Esophagus muscularis mucosa (tissue), 4 donors: ENCODE results near the gene KCNK4. TPM values are rescaled to one million over a fixed set of nuclear protein-coding genes. Genes with fewer than 3 reads are reported as not detected.

Experiments used
- DNase-seq: peaks from one replicate; pipeline ENCODE4 v3.0.0-alpha.2; 2017; ENCODE audit errors: extremely low spot score
- H3K27ac ChIP-seq, 4 donors: fragments of 200-600 bp; sonication (generic); replicated peaks in 1 of 4; 1 replicate in 3 of 4; 2 replicates in 1 of 4; pipeline ENCODE4 v1.5.1; 2016 to 2019; ENCODE audit warnings: mild to moderate bottlenecking in 1 of 4
- H3K27me3 ChIP-seq, 4 donors: fragments of 200-600 bp; sonication (generic); one replicate each; pipeline versions ENCODE4 v1.5.1 to v1.6.0; 2016 to 2019
- H3K36me3 ChIP-seq, 4 donors: fragments of 200-600 bp; sonication (generic); one replicate each; pipeline ENCODE4 v1.5.1; 2016 to 2019
- H3K4me1 ChIP-seq, 4 donors: fragments of 200-600 bp; sonication (generic); one replicate each; pipeline ENCODE4 v1.5.1; 2016 to 2019
- H3K4me3 ChIP-seq, 4 donors: fragments of 200-600 bp; sonication (generic); 1 replicate in 2 of 4; 2 replicates in 2 of 4; pipeline ENCODE4 v1.5.1; 2016 to 2019; ENCODE audit warnings: mild to moderate bottlenecking in 4 of 4, moderate library complexity in 1 of 4
- H3K9me3 ChIP-seq, 4 donors: fragments of 200-600 bp; sonication (generic); 1 replicate in 3 of 4; 2 replicates in 1 of 4; pipeline ENCODE4 v1.5.1; 2016 to 2019
- EP300 ChIP-seq: sonication (generic); formaldehyde crosslinking; IDR thresholded peaks from one replicate; pipeline ENCODE4 v1.6.1; 2017; ENCODE audit warnings: antibody characterized with exemption
- POLR2A ChIP-seq: fragments of 450-650 bp; IDR thresholded peaks from one replicate; pipeline ENCODE4 v1.6.1; 2017; ENCODE audit warnings: antibody characterized with exemption, moderate library complexity, mild to moderate bottlenecking, low read depth
- POLR2AphosphoS5 ChIP-seq, 2 donors: sonication (generic); formaldehyde crosslinking; IDR thresholded peaks; one replicate each; pipeline ENCODE4 v1.6.1; 2017; ENCODE audit warnings: antibody characterized with exemption in 2 of 2
- WGBS: methylation state at CpG from one replicate; pipeline ENCODE4 v1.1.5; 2018; 5-methylcytosine and 5-hydroxymethylcytosine counted together
- intact Hi-C: fragments of 100-400 bp; cut with DNase I; formaldehyde crosslinking; loops from one replicate; pipeline ENCODE4 v1.15.1; 2023
- total RNA-seq, 4 donors: library from RNA; depleted of rRNA; stranded (reverse); fragments of >200 nt; gene quantifications; one replicate each; pipeline versions ENCODE4 v1.1.0 to v1.2.1, GENCODE V29; 2016
- TF ChIP-seq, protein P1 (sequence below), 3 experiments: fragments of 200-600 bp in 2 of 3; fragments of 450-650 bp in 1 of 3; sonication (generic) in 2 of 3; IDR thresholded peaks; one replicate each; pipeline ENCODE4 v1.5.1; 2017 to 2019; ENCODE audit warnings: antibody characterized with exemption in 3 of 3, mild to moderate bottlenecking in 2 of 3, moderate library complexity in 1 of 3

KCNK4 gene
- total RNA-seq, 4 donors from 2014 or later, result not detected

DNA sequence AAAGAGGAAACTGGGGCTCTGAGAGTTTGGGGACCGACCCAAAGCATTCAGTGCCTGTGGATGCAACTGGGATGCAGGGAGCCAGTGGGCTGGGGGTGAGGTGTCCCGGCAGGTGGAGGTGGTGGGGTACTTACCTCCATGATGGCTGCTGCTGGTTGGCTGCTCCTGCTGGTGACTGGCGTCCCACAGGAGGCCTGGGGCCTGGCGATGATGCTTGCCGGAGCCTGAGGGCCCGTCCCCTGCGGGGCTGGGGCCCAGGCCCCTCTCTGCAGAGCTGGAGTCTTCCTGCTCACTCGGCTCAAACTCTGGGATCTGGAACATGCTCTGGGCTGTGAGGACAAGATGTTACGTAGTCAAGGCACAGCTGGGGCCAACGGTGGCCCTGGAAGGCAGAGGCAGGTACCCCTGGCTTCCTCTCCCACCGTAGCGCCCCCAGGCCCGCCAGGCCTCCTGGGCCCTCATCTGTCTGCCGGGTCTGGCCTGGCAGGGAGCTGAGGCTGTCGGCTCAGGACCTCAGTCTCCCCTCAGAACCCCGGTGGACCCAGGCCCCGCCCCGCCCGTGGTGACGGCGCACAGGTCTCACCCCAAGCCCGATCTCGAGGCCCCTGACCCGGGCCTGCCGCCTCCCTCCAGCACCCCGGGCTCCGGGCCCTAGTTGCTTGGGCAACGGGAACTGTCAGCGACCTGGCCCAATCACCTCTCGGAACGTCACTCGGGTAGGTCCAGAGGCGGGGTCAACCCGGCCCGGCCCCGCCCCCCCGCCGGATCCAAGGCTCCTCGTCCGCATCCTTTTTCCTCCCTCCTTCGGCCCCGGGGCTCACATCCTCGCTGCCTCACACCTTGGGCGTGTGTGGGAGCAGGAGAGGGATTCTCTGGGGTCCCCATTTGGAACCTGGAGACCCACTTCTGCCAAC lies 6.8 kb upstream of the KCNK4 start, which contains the start of gene BAD:
BAD (minus strand) TSS at position 618 of the 914 bp plus-strand sequence; CDS start at position 321, 297 bp downstream.
- Histone ChIP-seq H3K4me1 (peaks cover 29 to 58% (median 46%) of the 10 kb centered on the region in 4 donors), H3K9me3 (no peaks in the 10 kb centered on the region), H3K27ac (peak within 1 kb of the TSS; percentile 85 to 98 (median 98)), H3K4me3 (peak within 1 kb of the TSS; percentile 75 to 96 (median 88)), H3K27me3 (no peaks in the 10 kb centered on the region), H3K36me3 (peaks cover 0 to 35% (median 23%) of the 10 kb centered on the region in 4 donors)
- DNase-seq, result peak; percentile 99
- no peak for TF ChIP-seq EP300
- TF ChIP-seq POLR2AphosphoS5 (IDR thresholded peaks at IDR 0.05), result peak; percentile 80 to 90
- TF ChIP-seq POLR2A, result peak; percentile 31
- intact Hi-C loops, result no loop called here
- whole genome bisulfite sequencing, result 6% methylated on average over 10 of the region's 44 CpGs

DNA sequence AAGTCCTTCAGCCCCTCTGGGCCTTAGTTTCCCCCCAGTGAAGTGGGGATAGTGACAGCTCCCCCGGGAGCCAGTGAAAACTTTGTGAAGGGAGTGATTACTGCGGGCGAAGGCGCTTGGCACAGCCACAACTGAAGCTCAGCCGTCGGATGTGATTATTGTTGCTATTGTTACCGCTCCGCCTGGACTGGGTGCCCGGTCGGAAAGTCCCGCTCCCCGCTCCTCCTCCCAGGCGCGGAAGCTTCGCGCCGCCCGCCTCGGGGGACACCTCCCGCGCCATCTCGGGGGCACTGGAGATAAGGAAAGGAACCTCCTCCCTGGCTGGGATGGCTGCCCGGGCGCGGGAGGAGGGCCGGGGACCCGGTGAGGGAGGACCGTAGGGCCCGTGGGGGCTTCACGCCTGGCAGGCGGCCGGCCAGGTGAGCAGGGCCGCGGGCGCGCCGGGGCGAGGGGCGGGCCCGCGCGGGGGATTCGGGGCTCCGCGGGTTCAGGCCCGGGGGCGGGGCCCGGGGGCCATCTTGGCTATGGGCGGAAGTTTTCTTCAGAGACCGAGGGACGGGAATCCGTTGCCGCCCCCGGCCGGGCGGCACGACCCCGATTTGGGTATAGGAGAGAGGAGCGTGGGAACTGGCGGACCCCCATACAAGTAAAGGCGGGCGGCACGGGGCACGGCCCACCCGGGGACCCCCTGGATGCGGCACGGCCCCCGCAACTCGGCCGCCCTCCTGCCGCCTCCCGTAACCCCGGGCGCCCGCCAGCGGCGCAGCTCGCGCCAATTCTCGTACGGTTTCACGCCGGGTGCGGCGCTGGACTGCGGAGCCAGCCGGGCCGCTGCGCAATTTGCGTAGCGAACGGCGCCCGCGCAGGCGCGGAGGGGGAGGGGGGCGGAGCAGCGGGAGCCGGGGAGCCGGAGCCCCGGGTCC lies 5.9 kb upstream of the KCNK4 start, which contains the start of gene GPR137:
GPR137 (plus strand) TSS at position 887 of the 923 bp plus-strand sequence. CDS start 677 bp downstream, outside the sequence.
- no CpG with 5 or more reads among the region's 102 CpGs for WGBS
- peaks cover 29 to 58% (median 46%) of the 10 kb centered on the region in 4 donors for H3K4me1 ChIP-seq
- H3K27ac ChIP-seq, result peak within 1 kb of the TSS; percentile 85 to 98 (median 98)
- DNase-seq, result peak; percentile 97
- TF ChIP-seq EP300 (no peak), POLR2AphosphoS5 (IDR thresholded peaks at IDR 0.05) (peak in 1 of 2 donors; percentile 57), POLR2A (no peak)
- TF ChIP-seq, protein P1, sequence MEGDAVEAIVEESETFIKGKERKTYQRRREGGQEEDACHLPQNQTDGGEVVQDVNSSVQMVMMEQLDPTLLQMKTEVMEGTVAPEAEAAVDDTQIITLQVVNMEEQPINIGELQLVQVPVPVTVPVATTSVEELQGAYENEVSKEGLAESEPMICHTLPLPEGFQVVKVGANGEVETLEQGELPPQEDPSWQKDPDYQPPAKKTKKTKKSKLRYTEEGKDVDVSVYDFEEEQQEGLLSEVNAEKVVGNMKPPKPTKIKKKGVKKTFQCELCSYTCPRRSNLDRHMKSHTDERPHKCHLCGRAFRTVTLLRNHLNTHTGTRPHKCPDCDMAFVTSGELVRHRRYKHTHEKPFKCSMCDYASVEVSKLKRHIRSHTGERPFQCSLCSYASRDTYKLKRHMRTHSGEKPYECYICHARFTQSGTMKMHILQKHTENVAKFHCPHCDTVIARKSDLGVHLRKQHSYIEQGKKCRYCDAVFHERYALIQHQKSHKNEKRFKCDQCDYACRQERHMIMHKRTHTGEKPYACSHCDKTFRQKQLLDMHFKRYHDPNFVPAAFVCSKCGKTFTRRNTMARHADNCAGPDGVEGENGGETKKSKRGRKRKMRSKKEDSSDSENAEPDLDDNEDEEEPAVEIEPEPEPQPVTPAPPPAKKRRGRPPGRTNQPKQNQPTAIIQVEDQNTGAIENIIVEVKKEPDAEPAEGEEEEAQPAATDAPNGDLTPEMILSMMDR (IDR thresholded peaks at IDR 0.05), result peak in 1 of 3 experiments; percentile 11
- H3K4me3 ChIP-seq, result peak within 1 kb of the TSS; percentile 75 to 96 (median 88)
- intact Hi-C loops, result no loop called here
- H3K36me3 ChIP-seq, result peaks cover 0 to 40% (median 24%) of the 10 kb centered on the region in 4 donors
- peaks cover 0 to 6% (median 0%) of the 10 kb centered on the region in 4 donors for H3K27me3 ChIP-seq
- H3K9me3 ChIP-seq, result no peaks in the 10 kb centered on the region

DNA sequence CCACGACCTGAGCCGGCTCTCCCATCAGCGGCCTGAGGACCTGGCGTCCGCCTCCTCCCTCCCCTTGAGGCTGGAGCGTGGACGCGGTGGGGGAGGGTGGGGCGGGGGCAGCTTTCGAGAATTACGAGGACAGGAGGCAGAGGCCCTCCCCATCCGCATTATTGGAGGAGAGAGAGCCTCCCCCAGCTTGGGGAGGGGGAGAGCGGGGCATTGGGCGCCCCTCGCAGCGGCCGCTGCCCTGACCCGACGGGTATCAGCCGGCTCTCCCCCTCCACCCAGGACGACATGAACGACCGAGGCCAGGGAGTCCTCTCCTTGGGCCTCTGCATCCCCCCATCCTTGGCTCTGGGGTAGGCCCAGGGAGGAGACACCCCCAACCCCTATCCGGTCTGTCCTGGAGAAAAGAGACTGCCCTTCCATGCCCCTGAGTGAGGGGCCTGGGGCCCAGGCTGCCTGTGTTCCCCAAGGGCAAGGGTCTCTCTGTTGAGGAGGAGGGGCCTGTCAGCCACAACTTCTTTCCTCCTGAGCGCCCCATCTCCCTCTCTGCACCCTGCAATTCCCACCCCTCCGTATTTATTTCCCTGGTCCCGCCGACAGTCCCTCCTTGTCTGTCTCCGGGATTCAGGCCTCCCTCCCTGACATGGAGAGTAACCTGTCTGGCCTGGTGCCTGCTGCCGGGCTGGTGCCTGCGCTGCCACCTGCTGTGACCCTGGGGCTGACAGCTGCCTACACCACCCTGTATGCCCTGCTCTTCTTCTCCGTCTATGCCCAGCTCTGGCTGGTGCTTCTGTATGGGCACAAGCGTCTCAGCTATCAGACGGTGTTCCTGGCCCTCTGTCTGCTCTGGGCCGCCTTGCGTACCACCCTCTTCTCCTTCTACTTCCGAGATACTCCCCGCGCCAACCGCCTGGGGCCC lies 5.0 kb upstream of the KCNK4 start:
- intact Hi-C loops, result no loop called here
- peak overlapping the region; percentile 75 to 96 (median 88) for H3K4me3 ChIP-seq
- H3K9me3 ChIP-seq, result no peaks in the 10 kb centered on the region
- H3K27me3 ChIP-seq, result peaks cover 0 to 15% (median 6%) of the 10 kb centered on the region in 4 donors
- no peak for DNase-seq
- peak in 1 of 2 donors; percentile 58 for TF ChIP-seq POLR2AphosphoS5 (IDR thresholded peaks at IDR 0.05)
- no peak for TF ChIP-seq POLR2A
- peaks cover 0 to 34% (median 21%) of the 10 kb centered on the region in 4 donors for H3K36me3 ChIP-seq
- peaks cover 31 to 62% (median 48%) of the 10 kb centered on the region in 4 donors for H3K4me1 ChIP-seq
- WGBS, result 69% methylated on average over 16 of the region's 40 CpGs
- peak overlapping the region; percentile 85 to 98 (median 98) for H3K27ac ChIP-seq

DNA sequence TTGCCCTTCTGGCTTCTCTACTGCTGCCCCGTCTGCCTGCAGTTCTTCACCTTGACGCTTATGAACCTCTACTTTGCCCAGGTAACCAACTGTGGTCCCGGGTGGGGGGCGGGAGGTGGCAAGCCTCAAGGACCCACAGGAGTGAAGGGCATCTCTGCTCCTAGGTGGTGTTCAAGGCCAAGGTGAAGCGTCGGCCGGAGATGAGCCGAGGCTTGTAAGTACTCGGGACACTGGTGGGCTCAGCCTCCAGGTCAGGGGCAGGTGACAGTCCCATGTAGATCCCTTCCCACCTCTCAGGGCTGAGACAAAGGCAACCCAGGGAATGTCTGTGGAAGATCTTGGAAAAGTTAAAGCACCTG lies 4.3 kb upstream of the KCNK4 start:
- Histone ChIP-seq H3K27ac (no peak overlapping the region), H3K4me3 (no peak overlapping the region), H3K27me3 (peaks cover 2 to 22% (median 11%) of the 10 kb centered on the region in 4 donors), H3K9me3 (no peaks in the 10 kb centered on the region), H3K4me1 (peaks cover 36 to 62% (median 51%) of the 10 kb centered on the region in 4 donors), H3K36me3 (peaks cover 0 to 27% (median 16%) of the 10 kb centered on the region in 4 donors)
- TF ChIP-seq POLR2A (no peak), POLR2AphosphoS5 (IDR thresholded peaks at IDR 0.05) (no peak), EP300 (no peak)
- TF ChIP-seq, protein P1 (IDR thresholded peaks at IDR 0.05), result no peak
- 96% methylated on average over 4 of the region's 9 CpGs for WGBS
- DNase-seq, result no peak
- intact Hi-C loops, result no loop called here
